ENCODE results near the gene SLC35E2B. TPM values are rescaled to one million over a fixed set of nuclear protein-coding genes. Genes with fewer than 3 reads are reported as not detected.

SLC35E2B gene
- total RNA-seq, 1 experiment from 2014 or later: 51.3 TPM

DNA sequence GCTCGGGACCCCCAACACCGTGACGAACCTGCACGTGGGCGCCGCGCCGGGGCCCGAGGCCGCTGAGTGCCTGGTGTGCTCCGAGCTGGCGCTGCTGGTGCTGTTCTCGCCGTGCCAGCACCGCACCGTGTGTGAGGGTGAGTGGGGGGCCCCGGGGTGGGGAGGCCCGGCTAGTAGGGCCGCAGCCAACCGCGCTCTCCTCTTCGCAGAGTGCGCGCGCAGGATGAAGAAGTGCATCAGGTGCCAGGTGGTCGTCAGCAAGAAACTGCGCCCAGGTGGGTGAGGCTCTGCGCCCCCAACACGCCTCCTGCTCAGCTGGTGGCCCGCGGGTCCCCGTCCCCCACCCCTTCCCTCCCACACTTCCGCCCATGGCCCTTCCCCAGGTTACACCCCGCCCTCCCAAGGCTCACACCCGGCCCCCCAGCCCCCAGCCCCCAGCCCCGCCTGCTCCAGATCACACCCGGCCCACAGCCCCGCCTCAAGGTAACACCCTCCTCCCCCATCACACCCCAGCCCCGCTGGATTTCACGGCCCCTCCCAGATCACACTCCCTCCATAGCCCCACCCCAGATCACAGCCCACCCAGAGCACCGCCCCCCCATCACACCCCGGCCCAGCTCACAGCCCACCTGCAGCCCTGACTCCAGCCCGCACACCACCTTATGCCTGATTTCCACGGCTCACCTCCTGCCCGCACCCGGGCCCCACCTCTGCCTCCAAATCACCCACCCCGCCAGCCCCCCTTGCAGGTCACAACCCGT lies 63.0 kb downstream of the SLC35E2B start:
- peak overlapping the region; percentile 41 for H3K4me3 Mint-ChIP-seq

GRCh38 chr1:1628754-1629429 lies 63.7 kb downstream of the SLC35E2B start:
- no peak for TF ChIP-seq PRDM15 (CRISPR knock-in tag; IDR thresholded peaks at IDR 0.05)
- peak; percentile 47; the same call in 1 of the 2 replicates for TF ChIP-seq MAX (CRISPR knock-in tag; IDR thresholded peaks at IDR 0.05)
- TF ChIP-seq E2F5 (CRISPR knock-in tag; IDR thresholded peaks at IDR 0.05): peak; percentile 31; the same call in 1 of the 2 replicates
- TF ChIP-seq HMGXB4 (CRISPR knock-in tag; IDR thresholded peaks at IDR 0.05): peak; percentile 35; the same call in 1 of the 2 replicates
- Mint-ChIP-seq H3K27me3 (ENCODE audit: low read depth) (peaks cover 6% of the 10 kb centered on the region), H3K36me3 (no peaks in the 10 kb centered on the region), H3K4me3 (no peak overlapping the region; the same call in 1 of the 2 replicates), H3K9me3 (no peaks in the 10 kb centered on the region), H3K4me1 (peaks cover 2% of the 10 kb centered on the region; the same call in 1 of the 2 replicates), H3K27ac (no peak overlapping the region)
- ATAC-seq: peak; percentile 28
- POLR2A ChIA-PET: interaction anchor here (0.6 to 1.8 kb wide), 3 partner anchors 13 to 254 kb away, joined by 4 to 7 read pairs (median 5); partner anchors contain the start of gene MIB2
- DNase-seq (ENCODE audit: low spot score): peak; percentile 63
- CTCF ChIA-PET: interaction anchor here (0.6 to 2.2 kb wide), 12 partner anchors 9 to 296 kb away, joined by 3 to 30 read pairs (median 5); partner anchors contain the start of gene MIB2

More for the DNA sequence above, 63.0 kb downstream of the SLC35E2B start:
- POLR2A ChIA-PET: interaction anchor here (0.5 to 1.8 kb wide), 4 partner anchors 11 to 64 kb away, joined by 3 to 7 read pairs (median 4); partner anchors contain the start of gene MIB2
- H3K27me3 Mint-ChIP-seq (ENCODE audit: low read depth): peaks cover 6% of the 10 kb centered on the region
- CTCF ChIA-PET: interaction anchor here (0.6 to 2.2 kb wide), 16 partner anchors 10 to 747 kb away, joined by 3 to 30 read pairs (median 4); partner anchors contain the start of gene MIB2
- no peak overlapping the region for H3K27ac Mint-ChIP-seq
- TF ChIP-seq ESRRA (CRISPR knock-in tag; IDR thresholded peaks at IDR 0.05; ENCODE audit: borderline replicate concordance) (no peak), E2F5 (CRISPR knock-in tag; IDR thresholded peaks at IDR 0.05) (0 out of 2 replicates have a peak, but pooled peaks have one; percentile 2), JUN (CRISPR knock-in tag; IDR thresholded peaks at IDR 0.05) (no peak), HMGXB4 (CRISPR knock-in tag; IDR thresholded peaks at IDR 0.05) (peak; percentile 16; the same call in 1 of the 2 replicates), CREB1 (CRISPR knock-in tag; IDR thresholded peaks at IDR 0.05) (no peak), ATF2 (CRISPR knock-in tag; IDR thresholded peaks at IDR 0.05; ENCODE audit: borderline replicate concordance, low read depth) (no peak), RORB (CRISPR knock-in tag; IDR thresholded peaks at IDR 0.05) (no peak), ZMAT4 (CRISPR knock-in tag; IDR thresholded peaks at IDR 0.05) (no peak)
- TF ChIP-seq, protein P1, sequence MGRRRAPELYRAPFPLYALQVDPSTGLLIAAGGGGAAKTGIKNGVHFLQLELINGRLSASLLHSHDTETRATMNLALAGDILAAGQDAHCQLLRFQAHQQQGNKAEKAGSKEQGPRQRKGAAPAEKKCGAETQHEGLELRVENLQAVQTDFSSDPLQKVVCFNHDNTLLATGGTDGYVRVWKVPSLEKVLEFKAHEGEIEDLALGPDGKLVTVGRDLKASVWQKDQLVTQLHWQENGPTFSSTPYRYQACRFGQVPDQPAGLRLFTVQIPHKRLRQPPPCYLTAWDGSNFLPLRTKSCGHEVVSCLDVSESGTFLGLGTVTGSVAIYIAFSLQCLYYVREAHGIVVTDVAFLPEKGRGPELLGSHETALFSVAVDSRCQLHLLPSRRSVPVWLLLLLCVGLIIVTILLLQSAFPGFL (CRISPR knock-in tag; IDR thresholded peaks at IDR 0.05; ENCODE audit: borderline replicate concordance): no peak
- H3K36me3 Mint-ChIP-seq: no peaks in the 10 kb centered on the region
- DNase-seq (ENCODE audit: low spot score) (peak; percentile 47), ATAC-seq (no peak)
- H3K9me3 Mint-ChIP-seq: no peaks in the 10 kb centered on the region
- peaks cover 2% of the 10 kb centered on the region; the same call in 1 of the 2 replicates for H3K4me1 Mint-ChIP-seq
